Measurements from ENCODE around the gene RPN1. TPM values are rescaled to one million over a fixed set of nuclear protein-coding genes. Genes with fewer than 3 reads are reported as not detected.

Gene RPN1
- total and polyA plus RNA-seq, 2 of the 13 experiments (the other 11 are each of a cell fraction or from before 2014, with no cell fraction given) = 290 to 342 TPM

- TF ChIP-seq SMAD1 (CRISPR knock-in tag; IDR thresholded peaks at IDR 0.05; ENCODE audit: borderline replicate concordance, low read depth) (no peak), ZNF20 (CRISPR knock-in tag; IDR thresholded peaks at IDR 0.05) (no peak), ZNF883 (CRISPR knock-in tag; IDR thresholded peaks at IDR 0.05; ENCODE audit: not compliant biosample characterization) (peak; percentile 77), YEATS2 (CRISPR knock-in tag; IDR thresholded peaks at IDR 0.05; ENCODE audit: borderline replicate concordance) (peak; percentile 66; the same call in 1 of the 2 replicates), ZNF580 (CRISPR knock-in tag; IDR thresholded peaks at IDR 0.05; ENCODE audit: borderline replicate concordance, low read depth) (peak; percentile 78; the same call in 1 of the 2 replicates), ZNF136 (CRISPR knock-in tag; IDR thresholded peaks at IDR 0.05; ENCODE audit: low read depth) (0 out of 2 replicates have a peak, but pooled peaks have one; percentile 34), ZBTB39 (CRISPR knock-in tag; IDR thresholded peaks at IDR 0.05) (no peak; the same call in 1 of the 2 replicates), TFE3 (CRISPR knock-in tag; IDR thresholded peaks at IDR 0.05) (no peak; the same call in 1 of the 2 replicates), ZNF616 (CRISPR knock-in tag; IDR thresholded peaks at IDR 0.05; ENCODE audit: low read depth) (0 out of 2 replicates have a peak, but pooled peaks have one; percentile 68), DNMT3B (CRISPR knock-in tag; conservative IDR thresholded peaks at IDR 0.05) (no peak), ZNF546 (CRISPR knock-in tag; conservative IDR thresholded peaks at IDR 0.05) (peak; percentile 89), ZSCAN20 (CRISPR knock-in tag; IDR thresholded peaks at IDR 0.05; ENCODE audit: borderline replicate concordance) (peak; percentile 20; the same call in 1 of the 2 replicates), ZNF564 (CRISPR knock-in tag; IDR thresholded peaks at IDR 0.05) (0 out of 2 replicates have a peak, but pooled peaks have one; percentile 26), ZNF773 (CRISPR knock-in tag; IDR thresholded peaks at IDR 0.05; ENCODE audit: borderline replicate concordance) (no peak; the same call in 1 of the 2 replicates), MTF2 (CRISPR knock-in tag; IDR thresholded peaks at IDR 0.05; ENCODE audit: borderline replicate concordance) (no peak), TCF12 (IDR thresholded peaks at IDR 0.05) (no peak), TCF12 (CRISPR knock-in tag; IDR thresholded peaks at IDR 0.05) (no peak), ZNF746 (CRISPR knock-in tag; IDR thresholded peaks at IDR 0.05) (no peak), NCOA5 (CRISPR knock-in tag; IDR thresholded peaks at IDR 0.05) (no peak), HNF1B (CRISPR knock-in tag; IDR thresholded peaks at IDR 0.05) (peak; percentile 85; the same call in 1 of the 2 replicates), AGO1 (IDR thresholded peaks at IDR 0.05; ENCODE audit: low read depth, low read length, poor library complexity, severe bottlenecking) (no peak), MAZ (IDR thresholded peaks at IDR 0.05; ENCODE audit: borderline replicate concordance, low read depth, low read length) (no peak), MAZ (CRISPR knock-in tag; IDR thresholded peaks at IDR 0.05; ENCODE audit: low read depth) (peak; percentile 74; the same call in 1 of the 2 replicates)
These were observed at the start of gene RPN1 (continued) for GRCh38 chr3:128650096-128651050.

All from HepG2 (cell line).